ENCODE results near the gene PNPLA7. TPM values are rescaled to one million over a fixed set of nuclear protein-coding genes. Genes with fewer than 3 reads are reported as not detected.
A peak's percentile ranks its signal among the peaks of the same experiment; 100 is the strongest.

Gene PNPLA7
- total and polyA plus RNA-seq, 8 donors = 3.5 to 51.3 (median 16.6) TPM

GRCh38 chr9:137444106-137444790 lies 106.0 kb downstream of the PNPLA7 start:
- intact Hi-C loops (cut with DNase I; ENCODE audit: low total_unique reads) = no loop called here

GRCh38 chr9:137441935-137442321 lies 108.3 kb downstream of the PNPLA7 start:
- peaks cover 0 to 4% (median 0%) of the 10 kb centered on the region in 4 donors for H3K9me3 ChIP-seq
- H3K36me3 ChIP-seq = no peaks in the 10 kb centered on the region
- TF ChIP-seq POLR2A (IDR thresholded peaks at IDR 0.05) (no peak), EP300 (IDR thresholded peaks at IDR 0.05) (no peak), CTCF (IDR thresholded peaks at IDR 0.05) (no peak), POLR2AphosphoS5 (IDR thresholded peaks at IDR 0.05) (no peak)
- no peak for DNase-seq
- WGBS, 5 donors = 17 to 24% (median 22%) methylated on average over 5 to 7 of the region's 7 CpGs
- H3K4me3 ChIP-seq = peak overlapping the region; percentile 41 to 60 (median 45)
- peaks cover 24 to 50% (median 43%) of the 10 kb centered on the region in 4 donors for H3K4me1 ChIP-seq
- peaks cover 0 to 69% (median 3%) of the 10 kb centered on the region in 3 donors for H3K27me3 ChIP-seq
- intact Hi-C loops (cut with DNase I; ENCODE audit: low total_unique reads) = no loop called here
- no peak overlapping the region for H3K27ac ChIP-seq

More at GRCh38 chr9:137444106-137444790, 106.0 kb downstream of the PNPLA7 start:
- peaks cover 9 to 13% (median 11%) of the 10 kb centered on the region in 4 donors for H3K36me3 ChIP-seq
- peaks cover 0 to 4% (median 0%) of the 10 kb centered on the region in 4 donors for H3K9me3 ChIP-seq
- WGBS, 5 donors = 85 to 89% (median 87%) methylated on average over 11 to 14 of the region's 14 CpGs
- peaks cover 17 to 33% (median 27%) of the 10 kb centered on the region in 4 donors for H3K4me1 ChIP-seq
- TF ChIP-seq CTCF (IDR thresholded peaks at IDR 0.05) (no peak), POLR2A (IDR thresholded peaks at IDR 0.05) (no peak), POLR2AphosphoS5 (IDR thresholded peaks at IDR 0.05) (no peak), EP300 (IDR thresholded peaks at IDR 0.05) (no peak)
- H3K27me3 ChIP-seq = peaks cover 0 to 46% (median 3%) of the 10 kb centered on the region in 3 donors
- no peak overlapping the region for H3K4me3 ChIP-seq
- no peak overlapping the region for H3K27ac ChIP-seq
- no peak for DNase-seq

GRCh38 chr9:137441289-137441934 lies 108.8 kb downstream of the PNPLA7 start, which contains the start of gene ENTPD8:
TSS of gene ENTPD8 (minus strand) at chr9:137441357. CDS start at chr9:137438285, 3,072 bp downstream.
- intact Hi-C loops (cut with DNase I; ENCODE audit: low total_unique reads) = no loop called here
- TF ChIP-seq POLR2A (IDR thresholded peaks at IDR 0.05) (no peak), CTCF (IDR thresholded peaks at IDR 0.05) (no peak), EP300 (IDR thresholded peaks at IDR 0.05) (no peak), POLR2AphosphoS5 (IDR thresholded peaks at IDR 0.05) (peak in 1 of 3 donors; percentile 16)
- Histone ChIP-seq H3K4me1 (peaks cover 29 to 55% (median 48%) of the 10 kb centered on the region in 4 donors), H3K9me3 (peaks cover 0 to 4% (median 0%) of the 10 kb centered on the region in 4 donors), H3K27me3 (peaks cover 0 to 74% (median 3%) of the 10 kb centered on the region in 3 donors), H3K36me3 (no peaks in the 10 kb centered on the region), H3K27ac (no peak within 1 kb of the TSS), H3K4me3 (peak within 1 kb of the TSS; percentile 41 to 60 (median 45))
- peak; percentile 82 to 90 for DNase-seq
- 0 to 3% (median 1%) methylated on average over 4 to 62 of the region's 62 CpGs for WGBS, 5 donors

- intact Hi-C loops (cut with DNase I; ENCODE audit: low total_unique reads) = no loop called here
- no peak for DNase-seq
- Histone ChIP-seq H3K4me3 (no peak overlapping the region), H3K27ac (no peak overlapping the region), H3K27me3 (peaks cover 0 to 68% (median 3%) of the 10 kb centered on the region in 3 donors), H3K36me3 (no peaks in the 10 kb centered on the region), H3K4me1 (peaks cover 33 to 62% (median 53%) of the 10 kb centered on the region in 4 donors), H3K9me3 (peaks cover 0 to 4% (median 0%) of the 10 kb centered on the region in 4 donors)
- no peak for TF ChIP-seq CTCF (IDR thresholded peaks at IDR 0.05)
- no peak for TF ChIP-seq POLR2A (IDR thresholded peaks at IDR 0.05)
- no peak for TF ChIP-seq POLR2AphosphoS5 (IDR thresholded peaks at IDR 0.05)
- TF ChIP-seq EP300 (IDR thresholded peaks at IDR 0.05) = no peak
- 36 to 62% (median 50%) methylated on average over 14 to 18 of the region's 18 CpGs for WGBS, 5 donors
These were observed 111.0 kb downstream of the PNPLA7 start for GRCh38 chr9:137439158-137439714.

All from stomach (tissue), 9 donors.